GM10847 (cell line): Measurements from ENCODE around the gene FABP7.

ENCODE experiments used
- POLR2A ChIP-seq: IDR thresholded peaks from 2 replicates; pipeline ENCODE4 v1.6.1; 2011; ENCODE audit not compliant: insufficient read length; ENCODE audit errors: extremely low read depth

FABP7 gene

GRCh38 chr6:122788208-122788607, 8.7 kb downstream of the FABP7 start:
- no peak for TF ChIP-seq POLR2A

- no peak for TF ChIP-seq POLR2A
Observed at GRCh38 chr6:122788663-122789181, 9.2 kb downstream of the FABP7 start.

GRCh38 chr6:122789182-122790027, 9.9 kb downstream of the FABP7 start, which contains the start of gene SMPDL3A:
SMPDL3A (plus strand) TSS chr6:122789258; CDS start chr6:122789347, 89 bp downstream.
- no peak for TF ChIP-seq POLR2A

DNA sequence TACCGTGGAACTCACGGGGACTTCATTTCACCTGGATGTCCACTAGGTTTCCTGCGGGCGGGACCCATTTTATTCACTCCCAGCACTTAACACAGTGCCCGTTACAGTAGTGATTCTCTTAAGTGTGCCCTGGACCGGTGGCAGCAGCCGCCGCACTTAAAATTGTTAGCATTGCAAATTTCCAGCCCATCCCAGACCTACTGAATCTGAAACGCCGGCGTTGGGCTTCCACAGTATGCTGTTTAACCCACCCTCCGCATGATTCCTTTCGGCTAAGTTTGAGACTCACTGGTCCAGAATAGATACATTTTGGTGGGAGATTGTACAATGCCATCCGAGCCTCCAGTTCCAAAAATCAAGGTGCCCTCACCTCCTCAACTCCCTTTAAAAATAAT, 10.5 kb downstream of the FABP7 start:
- no peak for TF ChIP-seq POLR2A

GRCh38 chr6:122790423-122791309, 11.2 kb downstream of the FABP7 start:
- no peak for TF ChIP-seq POLR2A

GRCh38 chr6:122791310-122791679, 11.8 kb downstream of the FABP7 start:
- no peak for TF ChIP-seq POLR2A

DNA sequence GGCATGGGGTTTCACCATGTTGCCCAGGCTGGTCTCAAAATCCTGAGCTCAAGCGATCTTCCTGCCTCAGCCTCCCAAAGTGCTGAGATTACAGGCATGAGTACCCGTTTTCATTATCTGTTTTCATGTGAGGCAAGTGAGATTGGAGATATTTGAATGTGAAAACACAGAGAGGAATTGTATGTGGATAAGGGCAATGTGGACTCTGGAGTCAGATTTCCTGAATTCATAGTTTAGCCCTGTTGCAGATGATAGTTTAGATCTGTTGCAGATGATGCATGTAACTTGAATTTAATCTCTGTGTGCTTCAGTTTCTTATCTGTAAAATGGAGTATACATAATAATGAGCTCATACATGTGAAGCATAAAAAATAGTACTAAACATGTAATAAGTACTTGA, 13.2 kb downstream of the FABP7 start:
- no peak for TF ChIP-seq POLR2A

DNA sequence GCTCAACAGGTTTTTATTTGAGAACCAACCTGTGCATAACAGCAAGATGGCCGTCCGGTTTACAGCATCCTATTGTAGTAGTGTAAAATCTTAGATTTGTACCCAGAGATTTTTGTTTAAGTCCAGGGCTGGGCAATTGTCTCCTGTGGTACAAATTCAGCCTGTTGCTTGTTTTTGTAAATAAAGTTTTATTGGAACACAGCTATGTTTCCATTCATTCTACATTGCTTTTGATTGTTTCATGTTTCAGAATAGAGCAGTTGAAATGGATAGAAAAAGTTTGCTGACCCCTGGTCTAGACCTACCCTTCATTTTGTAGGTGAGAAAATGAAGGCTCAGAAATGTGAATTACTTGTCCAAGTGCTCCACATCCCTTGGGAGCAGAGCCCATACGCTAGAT, 18.0 kb downstream of the FABP7 start:
- no peak for TF ChIP-seq POLR2A

- no peak for TF ChIP-seq POLR2A
Observed at GRCh38 chr6:122798099-122798641, 18.7 kb downstream of the FABP7 start.

DNA sequence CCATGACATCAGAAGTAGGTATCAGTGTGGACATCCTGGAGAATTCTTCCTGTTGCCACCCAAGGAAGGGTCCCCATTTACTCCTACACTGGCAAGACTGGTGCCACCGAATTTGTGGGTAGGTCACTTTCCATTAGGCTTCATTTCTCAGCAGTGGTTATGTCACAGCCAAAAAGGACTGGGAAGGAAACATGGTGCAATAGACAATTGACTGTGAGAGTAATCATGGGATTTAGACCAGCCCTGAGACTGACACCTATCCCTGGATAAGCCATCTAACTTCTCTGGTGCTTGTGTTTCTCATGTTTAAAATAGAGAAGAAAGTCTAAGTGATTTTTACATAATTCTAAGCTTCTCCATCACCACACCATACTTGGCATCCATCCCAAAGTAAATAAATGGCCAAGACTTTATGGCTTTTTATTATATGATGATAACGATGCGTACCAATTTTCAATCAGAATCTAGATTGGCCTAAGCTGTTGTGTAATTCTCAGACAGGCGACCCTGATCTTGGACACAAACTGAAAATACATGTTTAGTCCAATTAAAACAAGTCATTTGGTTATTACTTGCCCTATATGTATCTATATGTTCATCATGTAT, 19.7 kb downstream of the FABP7 start:
- TF ChIP-seq POLR2A, result no peak

DNA sequence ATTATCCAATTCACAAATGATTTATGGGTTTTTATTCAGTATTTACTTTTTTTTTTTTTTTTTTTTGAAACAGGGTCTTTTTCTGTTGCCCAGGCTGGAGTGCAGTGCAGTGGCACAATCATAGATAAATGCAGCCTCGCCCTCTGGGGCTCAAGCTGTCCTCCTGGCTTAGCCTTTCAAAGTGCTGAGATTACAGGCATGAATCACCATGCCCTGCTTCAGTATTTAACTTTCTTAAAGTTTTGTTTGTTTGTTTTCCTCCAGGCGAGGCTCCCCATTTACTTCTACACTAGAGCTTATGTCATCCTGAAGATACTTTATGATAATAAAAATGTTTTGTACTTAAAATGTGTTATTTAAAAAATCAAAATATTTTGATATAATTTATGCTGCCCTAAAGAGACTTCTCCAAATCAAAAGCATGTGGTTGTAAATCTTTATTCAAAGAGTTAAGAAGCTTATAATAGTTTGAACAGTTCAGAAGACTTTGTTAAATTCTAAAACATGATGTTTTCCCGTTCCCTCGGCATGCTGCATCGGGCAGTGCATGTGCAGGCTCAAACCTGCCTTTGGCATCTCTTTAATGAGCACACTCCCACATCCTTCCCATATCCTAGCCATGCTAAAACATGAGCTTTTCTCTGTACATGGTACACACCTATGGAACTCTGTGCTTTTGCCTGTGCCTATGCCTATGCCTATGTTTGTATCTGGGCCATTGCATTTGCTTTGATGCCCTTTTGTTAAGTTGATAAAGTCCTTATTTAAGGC, 20.6 kb downstream of the FABP7 start:
- TF ChIP-seq POLR2A, result no peak

- TF ChIP-seq POLR2A, result no peak
Observed at GRCh38 chr6:122800906-122801305, 21.4 kb downstream of the FABP7 start.

- no peak for TF ChIP-seq POLR2A
Observed at GRCh38 chr6:122801397-122801796, 21.9 kb downstream of the FABP7 start.

- TF ChIP-seq POLR2A, result no peak
Observed at GRCh38 chr6:122803171-122803661, 23.7 kb downstream of the FABP7 start.

GRCh38 chr6:122804962-122805485, 25.5 kb downstream of the FABP7 start:
- TF ChIP-seq POLR2A, result no peak
